Prostate gland (tissue), 2 donors: ENCODE measurements around the gene USP50. TPM values are rescaled to one million over a fixed set of nuclear protein-coding genes. Genes with fewer than 3 reads are reported as not detected.
"Not testable (repeated sequence)": the region's sequence is repeated elsewhere in the genome, so short reads cannot be mapped to it uniquely, and the experiment has no call there.

Source experiments
- DNase-seq: peaks from one replicate; pipeline ENCODE4 v3.0.0-alpha.2; 2019; ENCODE audit warnings: low spot score
- H3K27ac ChIP-seq, 2 donors: fragments of 200-600 bp; sonication (generic); 2 replicates each; pipeline ENCODE4 v1.5.1; 2017 to 2019
- H3K27me3 ChIP-seq: fragments of 200-600 bp; sonication (generic); replicated peaks from 2 replicates; pipeline ENCODE4 v1.5.1; 2019; ENCODE audit not compliant: insufficient read depth
- H3K36me3 ChIP-seq, 2 donors: fragments of 200-600 bp; sonication (generic); 1 replicate in 1 of 2; 2 replicates in 1 of 2; pipeline versions ENCODE4 v1.5.1 to v1.8.1; 2017 to 2019
- H3K4me1 ChIP-seq: fragments of 200-600 bp; sonication (generic); replicated peaks from 2 replicates; pipeline ENCODE4 v1.5.1; 2019
- H3K4me3 ChIP-seq, 2 donors: fragments of 200-600 bp; sonication (generic); 2 replicates each; pipeline ENCODE4 v1.5.1; 2017 to 2019
- H3K9me3 ChIP-seq: fragments of 200-600 bp; sonication (generic); 2 replicates; pipeline ENCODE4 v1.5.1; 2017
- POLR2A ChIP-seq: fragments of 450-650 bp; IDR thresholded peaks from one replicate; pipeline ENCODE4 v1.6.1; 2016; ENCODE audit warnings: antibody characterized with exemption, mild to moderate bottlenecking
- POLR2AphosphoS5 ChIP-seq: sonication (generic); formaldehyde crosslinking; IDR thresholded peaks from one replicate; pipeline ENCODE4 v1.6.1; 2017; ENCODE audit warnings: antibody characterized with exemption
- WGBS: methylation state at CpG from one replicate; pipeline ENCODE4 v1.1.5; 2018; 5-methylcytosine and 5-hydroxymethylcytosine counted together
- intact Hi-C: fragments of 100-400 bp; cut with DNase I; formaldehyde crosslinking; loops from one replicate; pipeline ENCODE4 v1.14.2; 2022
- total RNA-seq, 2 donors: library from RNA; depleted of rRNA; stranded (reverse); fragments of >200 nt; gene quantifications; one replicate each; pipeline ENCODE4 v1.1.0, GENCODE V29; 2016
- TF ChIP-seq, protein P1 (sequence below), 4 experiments: fragments of 200-600 bp in 2 of 4; fragments of 450-650 bp in 2 of 4; sonication (generic) in 2 of 4; IDR thresholded peaks; 1 replicate in 3 of 4; 2 replicates in 1 of 4; pipeline ENCODE4 v1.5.1; 2016 to 2019; ENCODE audit warnings: antibody characterized with exemption in 4 of 4, mild to moderate bottlenecking in 2 of 4, moderate library complexity in 2 of 4

USP50 gene
- total RNA-seq, 2 donors from 2014 or later, result 3.5 TPM; not detected in 1

DNA sequence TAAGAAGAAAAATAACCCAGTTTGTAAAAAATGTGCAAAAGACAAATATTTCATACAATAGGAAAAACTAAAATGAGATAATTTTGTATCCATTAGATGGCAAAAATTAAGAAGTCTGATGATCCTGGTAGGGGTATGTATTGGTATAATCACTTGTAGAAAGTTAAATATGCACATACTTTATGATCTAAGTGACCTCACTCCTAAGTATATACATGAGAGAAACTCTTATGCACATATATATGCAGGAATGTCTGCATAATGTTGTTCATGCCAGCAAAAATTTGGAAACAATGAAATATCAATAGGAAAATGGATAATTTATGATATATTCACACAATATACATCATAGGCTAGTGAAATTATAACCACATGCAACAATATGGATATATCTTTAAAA is 33.5 kb downstream of the USP50 start:
- H3K27me3 ChIP-seq, result no peaks in the 10 kb centered on the region
- no peak for DNase-seq
- no peaks in the 10 kb centered on the region for H3K36me3 ChIP-seq
- intact Hi-C loops, result no loop called here
- no peak overlapping the region for H3K27ac ChIP-seq
- H3K4me1 ChIP-seq, result no peaks in the 10 kb centered on the region
- no peak overlapping the region for H3K4me3 ChIP-seq
- H3K9me3 ChIP-seq, result no peaks in the 10 kb centered on the region
- no peak for TF ChIP-seq POLR2A
- TF ChIP-seq, protein P1, sequence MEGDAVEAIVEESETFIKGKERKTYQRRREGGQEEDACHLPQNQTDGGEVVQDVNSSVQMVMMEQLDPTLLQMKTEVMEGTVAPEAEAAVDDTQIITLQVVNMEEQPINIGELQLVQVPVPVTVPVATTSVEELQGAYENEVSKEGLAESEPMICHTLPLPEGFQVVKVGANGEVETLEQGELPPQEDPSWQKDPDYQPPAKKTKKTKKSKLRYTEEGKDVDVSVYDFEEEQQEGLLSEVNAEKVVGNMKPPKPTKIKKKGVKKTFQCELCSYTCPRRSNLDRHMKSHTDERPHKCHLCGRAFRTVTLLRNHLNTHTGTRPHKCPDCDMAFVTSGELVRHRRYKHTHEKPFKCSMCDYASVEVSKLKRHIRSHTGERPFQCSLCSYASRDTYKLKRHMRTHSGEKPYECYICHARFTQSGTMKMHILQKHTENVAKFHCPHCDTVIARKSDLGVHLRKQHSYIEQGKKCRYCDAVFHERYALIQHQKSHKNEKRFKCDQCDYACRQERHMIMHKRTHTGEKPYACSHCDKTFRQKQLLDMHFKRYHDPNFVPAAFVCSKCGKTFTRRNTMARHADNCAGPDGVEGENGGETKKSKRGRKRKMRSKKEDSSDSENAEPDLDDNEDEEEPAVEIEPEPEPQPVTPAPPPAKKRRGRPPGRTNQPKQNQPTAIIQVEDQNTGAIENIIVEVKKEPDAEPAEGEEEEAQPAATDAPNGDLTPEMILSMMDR (IDR thresholded peaks at IDR 0.05), result no peak
- TF ChIP-seq POLR2AphosphoS5, result no peak

GRCh38 chr15:50506121-50506520 is 40.3 kb downstream of the USP50 start:
- intact Hi-C loops, result no loop called here
- H3K27me3 ChIP-seq, result no peaks in the 10 kb centered on the region
- DNase-seq, result no peak

DNA sequence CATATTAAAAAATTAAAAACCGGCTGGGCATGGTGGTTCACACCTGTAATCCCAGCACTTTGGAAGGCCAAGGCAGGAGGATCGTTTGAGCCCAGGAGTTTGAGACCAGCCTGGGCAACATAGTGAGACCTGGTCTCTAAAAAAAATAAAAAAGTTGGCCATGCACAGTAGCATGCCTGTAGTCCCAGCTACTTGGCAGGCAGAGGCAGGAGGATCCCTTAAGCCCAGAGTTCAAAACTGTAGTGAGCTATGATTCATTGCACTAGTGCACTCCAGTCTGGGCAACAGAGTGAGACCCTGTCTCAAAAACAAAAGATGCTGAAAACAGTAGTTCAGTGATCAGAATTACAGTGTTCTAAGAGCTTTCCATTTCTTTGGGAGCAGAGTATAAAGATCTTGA is 40.8 kb downstream of the USP50 start:
- H3K36me3 ChIP-seq, H3K4me1 ChIP-seq, H3K4me3 ChIP-seq, H3K9me3 ChIP-seq, H3K27ac ChIP-seq, intact Hi-C loops, H3K27me3 ChIP-seq, DNase-seq: not testable (repeated sequence)
- 91% methylated on average over 2 of the region's 2 CpGs for WGBS

More at GRCh38 chr15:50506121-50506520, 40.3 kb downstream of the USP50 start:
- Histone ChIP-seq H3K36me3 (no peaks in the 10 kb centered on the region), H3K9me3 (no peaks in the 10 kb centered on the region), H3K4me3 (no peak overlapping the region), H3K4me1 (no peaks in the 10 kb centered on the region), H3K27ac (no peak overlapping the region)
- TF ChIP-seq POLR2AphosphoS5 (no peak), POLR2A (no peak)
- TF ChIP-seq, protein P1 (IDR thresholded peaks at IDR 0.05), result no peak
- 74% methylated on average over 8 of the region's 8 CpGs for WGBS

- Histone ChIP-seq H3K9me3 (no peaks in the 10 kb centered on the region), H3K27me3 (no peaks in the 10 kb centered on the region), H3K36me3 (no peaks in the 10 kb centered on the region), H3K27ac (no peak overlapping the region), H3K4me3 (no peak overlapping the region), H3K4me1 (no peaks in the 10 kb centered on the region)
- 91% methylated on average over 7 of the region's 7 CpGs for WGBS
- TF ChIP-seq POLR2AphosphoS5 (no peak), POLR2A (no peak)
- TF ChIP-seq, protein P1 (IDR thresholded peaks at IDR 0.05), result no peak
- intact Hi-C loops, result no loop called here
- no peak for DNase-seq
Measured at GRCh38 chr15:50503144-50503543, 43.3 kb downstream of the USP50 start.

GRCh38 chr15:50501815-50502214 is 44.7 kb downstream of the USP50 start:
- WGBS, result 58% methylated on average over 4 of the region's 4 CpGs
- H3K36me3 ChIP-seq, result no peaks in the 10 kb centered on the region
- no peak for DNase-seq
- intact Hi-C loops, result no loop called here
- no peaks in the 10 kb centered on the region for H3K27me3 ChIP-seq
- no peak for TF ChIP-seq POLR2A
- TF ChIP-seq, protein P1 (IDR thresholded peaks at IDR 0.05), result peak in 1 of 4 experiments; percentile 11
- peak; percentile 86 for TF ChIP-seq POLR2AphosphoS5
- no peaks in the 10 kb centered on the region for H3K4me1 ChIP-seq
- H3K27ac ChIP-seq, result peak overlapping the region in 1 of 2 donors; percentile 30
- H3K9me3 ChIP-seq, result no peaks in the 10 kb centered on the region
- H3K4me3 ChIP-seq, result no peak overlapping the region
